Endothelial cell (in vitro differentiated cells): Measurements from ENCODE around the gene LRRC52. TPM values are rescaled to one million over a fixed set of nuclear protein-coding genes. Genes with fewer than 3 reads are reported as not detected.

ENCODE experiments used
- DNase-seq: peaks from one replicate; pipeline ENCODE4 v3.0.0; 2021; ENCODE audit warnings: low spot score
- H3K27ac Mint-ChIP-seq: one replicate; pipeline ENCODE4 v1.8.0; 2021; ENCODE audit warnings: mixed read lengths, inconsistent platforms; ENCODE audit not compliant: unreplicated experiment
- H3K27me3 Mint-ChIP-seq: one replicate; pipeline ENCODE4 v1.8.0; 2021; ENCODE audit warnings: mild to moderate bottlenecking, moderate library complexity, mixed read lengths, inconsistent platforms; ENCODE audit not compliant: unreplicated experiment
- H3K36me3 Mint-ChIP-seq: one replicate; pipeline ENCODE4 v1.8.0; 2021; ENCODE audit warnings: mild to moderate bottlenecking, low read depth, mixed read lengths, inconsistent platforms; ENCODE audit not compliant: unreplicated experiment
- H3K4me1 Mint-ChIP-seq: one replicate; pipeline ENCODE4 v1.8.0; 2021; ENCODE audit warnings: mild to moderate bottlenecking, mixed read lengths, inconsistent platforms; ENCODE audit not compliant: unreplicated experiment
- H3K4me3 Mint-ChIP-seq: one replicate; pipeline ENCODE4 v1.8.0; 2021; ENCODE audit warnings: mild to moderate bottlenecking, mixed read lengths, inconsistent platforms; ENCODE audit not compliant: unreplicated experiment
- H3K9me3 Mint-ChIP-seq: one replicate; pipeline ENCODE4 v1.8.0; 2021; ENCODE audit warnings: mixed read lengths, inconsistent platforms; ENCODE audit not compliant: unreplicated experiment
- total RNA-seq: library from RNA; stranded (reverse); fragmentation: NEBNext Ultra II Directional; extraction: Animal tissue kit (Norgen Biotek cat#: 25700); gene quantifications from one replicate; pipeline ENCODE4 v1.2.1, GENCODE V29; 2021; ENCODE audit not compliant: unreplicated experiment
- TF ChIP-seq, protein P1 (sequence below): fragments of 200-600 bp; sonication (generic); IDR thresholded peaks from one replicate; pipeline ENCODE4 v1.5.0; 2021; ENCODE audit warnings: antibody characterized with exemption; ENCODE audit not compliant: unreplicated experiment

The LRRC52 gene
- total RNA-seq, 1 donor from 2014 or later: not detected

GRCh38 chr1:165497069-165498013 is 46.5 kb upstream of the LRRC52 start:
- no peak for DNase-seq
- no peak overlapping the region for H3K4me3 Mint-ChIP-seq
- H3K36me3 Mint-ChIP-seq: no peaks in the 10 kb centered on the region
- TF ChIP-seq, protein P1, sequence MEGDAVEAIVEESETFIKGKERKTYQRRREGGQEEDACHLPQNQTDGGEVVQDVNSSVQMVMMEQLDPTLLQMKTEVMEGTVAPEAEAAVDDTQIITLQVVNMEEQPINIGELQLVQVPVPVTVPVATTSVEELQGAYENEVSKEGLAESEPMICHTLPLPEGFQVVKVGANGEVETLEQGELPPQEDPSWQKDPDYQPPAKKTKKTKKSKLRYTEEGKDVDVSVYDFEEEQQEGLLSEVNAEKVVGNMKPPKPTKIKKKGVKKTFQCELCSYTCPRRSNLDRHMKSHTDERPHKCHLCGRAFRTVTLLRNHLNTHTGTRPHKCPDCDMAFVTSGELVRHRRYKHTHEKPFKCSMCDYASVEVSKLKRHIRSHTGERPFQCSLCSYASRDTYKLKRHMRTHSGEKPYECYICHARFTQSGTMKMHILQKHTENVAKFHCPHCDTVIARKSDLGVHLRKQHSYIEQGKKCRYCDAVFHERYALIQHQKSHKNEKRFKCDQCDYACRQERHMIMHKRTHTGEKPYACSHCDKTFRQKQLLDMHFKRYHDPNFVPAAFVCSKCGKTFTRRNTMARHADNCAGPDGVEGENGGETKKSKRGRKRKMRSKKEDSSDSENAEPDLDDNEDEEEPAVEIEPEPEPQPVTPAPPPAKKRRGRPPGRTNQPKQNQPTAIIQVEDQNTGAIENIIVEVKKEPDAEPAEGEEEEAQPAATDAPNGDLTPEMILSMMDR: no peak
- H3K4me1 Mint-ChIP-seq: no peaks in the 10 kb centered on the region
- H3K27me3 Mint-ChIP-seq: peaks cover 1% of the 10 kb centered on the region
- H3K9me3 Mint-ChIP-seq: no peaks in the 10 kb centered on the region
- no peak overlapping the region for H3K27ac Mint-ChIP-seq

- TF ChIP-seq, protein P1: no peak
- no peak for DNase-seq
- Mint-ChIP-seq H3K27ac (no peak overlapping the region), H3K27me3 (peaks cover under 1% of the 10 kb centered on the region), H3K9me3 (no peaks in the 10 kb centered on the region), H3K36me3 (no peaks in the 10 kb centered on the region), H3K4me1 (no peaks in the 10 kb centered on the region), H3K4me3 (no peak overlapping the region)
These were observed 42.4 kb upstream of the LRRC52 start for GRCh38 chr1:165501330-165501969.

GRCh38 chr1:165501970-165502348 is 41.8 kb upstream of the LRRC52 start:
- no peak for DNase-seq
- TF ChIP-seq, protein P1: no peak
- Mint-ChIP-seq H3K4me1 (no peaks in the 10 kb centered on the region), H3K27me3 (no peaks in the 10 kb centered on the region), H3K4me3 (no peak overlapping the region), H3K36me3 (no peaks in the 10 kb centered on the region), H3K27ac (no peak overlapping the region), H3K9me3 (no peaks in the 10 kb centered on the region)

DNA sequence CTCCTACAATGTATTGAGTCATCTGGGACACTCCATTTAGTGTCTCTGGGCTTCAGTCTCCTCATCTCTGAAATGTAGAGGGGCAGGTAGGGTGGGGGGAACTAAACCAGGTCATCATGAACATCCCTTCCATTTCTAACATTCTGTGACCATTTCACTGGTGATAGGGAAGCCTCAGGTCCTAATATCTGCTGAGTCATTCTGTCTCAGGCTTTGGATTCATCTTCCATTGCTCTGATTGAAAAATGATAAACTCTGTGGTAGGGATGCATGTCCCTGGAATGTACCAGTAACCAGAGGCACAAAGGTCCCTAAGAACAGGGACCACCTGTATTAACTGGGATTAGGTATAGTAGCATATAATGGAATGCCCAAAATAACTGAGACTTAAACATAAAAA is 36.2 kb upstream of the LRRC52 start:
- H3K27me3 Mint-ChIP-seq: no peaks in the 10 kb centered on the region
- no peak overlapping the region for H3K27ac Mint-ChIP-seq
- no peak overlapping the region for H3K4me3 Mint-ChIP-seq
- no peak for DNase-seq
- H3K9me3 Mint-ChIP-seq: no peaks in the 10 kb centered on the region
- H3K36me3 Mint-ChIP-seq: no peaks in the 10 kb centered on the region
- TF ChIP-seq, protein P1: no peak
- H3K4me1 Mint-ChIP-seq: no peaks in the 10 kb centered on the region

DNA sequence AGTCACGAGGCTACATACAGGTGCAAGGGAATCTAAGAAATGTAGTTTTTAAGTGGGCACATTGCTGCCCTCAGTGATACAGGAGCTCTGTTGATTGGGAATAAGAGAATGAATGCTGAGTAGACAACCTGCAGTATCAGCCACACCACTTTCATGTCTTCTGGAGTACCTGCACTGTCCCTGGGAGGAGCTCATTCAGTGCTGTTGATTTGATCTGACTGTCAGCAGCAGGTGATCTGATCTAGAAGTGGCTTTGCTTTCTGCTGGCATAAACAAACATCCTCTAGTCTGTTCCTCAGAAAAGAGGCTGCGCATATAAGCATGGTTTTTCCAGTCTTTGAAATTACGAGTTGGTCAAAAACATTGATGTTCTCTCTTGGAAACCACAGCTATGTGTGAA is 35.5 kb upstream of the LRRC52 start:
- no peak overlapping the region for H3K27ac Mint-ChIP-seq
- H3K36me3 Mint-ChIP-seq: no peaks in the 10 kb centered on the region
- TF ChIP-seq, protein P1: no peak

More for the DNA sequence above, 35.5 kb upstream of the LRRC52 start:
- no peaks in the 10 kb centered on the region for H3K4me1 Mint-ChIP-seq
- no peaks in the 10 kb centered on the region for H3K9me3 Mint-ChIP-seq
- H3K4me3 Mint-ChIP-seq: no peak overlapping the region
- no peak for DNase-seq
- H3K27me3 Mint-ChIP-seq: no peaks in the 10 kb centered on the region
